GM19025 (cell line): Measurements from ENCODE around the gene BATF3.

Experiments
- ATAC-seq: cut with Tn5 transposase; IDR thresholded peaks from one replicate; pipeline ENCODE4 v1.9.1; 2021; ENCODE audit warnings: mild to moderate bottlenecking, low read depth, moderate library complexity; ENCODE audit not compliant: unreplicated experiment

The BATF3 gene

DNA sequence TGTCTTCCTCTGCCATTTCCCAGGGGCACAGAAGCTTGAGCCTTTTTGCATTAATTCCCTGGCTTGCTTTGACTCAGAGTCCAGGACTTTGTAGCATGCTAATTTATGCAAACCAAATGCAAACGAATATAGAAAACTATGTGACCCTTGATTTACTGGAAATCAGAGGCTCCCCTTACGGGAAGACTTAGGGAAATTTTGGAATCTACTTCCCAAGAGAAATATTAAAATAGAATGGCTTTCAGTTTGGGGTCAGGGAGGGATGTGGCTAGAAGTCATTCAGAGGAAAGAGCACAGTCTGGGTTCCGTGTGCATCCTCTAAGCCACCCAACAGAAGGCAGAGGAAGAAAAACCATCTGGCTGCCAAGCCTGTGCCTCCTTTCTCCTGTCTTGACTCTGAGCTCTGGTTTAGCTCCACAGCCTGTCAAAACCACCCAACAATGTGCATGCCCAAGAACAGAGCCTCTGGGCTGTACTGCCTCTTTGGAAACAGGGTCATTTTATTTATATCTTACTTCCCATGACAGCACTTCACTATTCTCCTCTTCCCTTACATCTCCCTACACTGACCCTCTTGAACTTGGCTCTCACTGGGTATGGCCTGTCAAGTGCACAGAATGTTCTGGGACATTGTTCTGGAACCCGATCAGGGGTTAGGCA lies 61.0 kb downstream of the BATF3 start:
- no peak for ATAC-seq

- no peak for ATAC-seq
Observed at GRCh38 chr1:212637902-212638301, 61.7 kb downstream of the BATF3 start.
